B cell (primary cell): ENCODE results near the gene MPL. TPM values are rescaled to one million over a fixed set of nuclear protein-coding genes. Genes with fewer than 3 reads are reported as not detected.

Source experiments
- ATAC-seq: fragments of 200-7000 bp; cut with Tn5 transposase; one replicate; pipeline ENCODE4 v1.10.0; 2021; ENCODE audit warnings: low read depth, mild to moderate bottlenecking, moderate number of reproducible peaks, moderate library complexity
- CTCF ChIA-PET: fragments of 350-600 bp; sonication (Branson Sonifier 250); formaldehyde crosslinking; loops from one replicate; lab custom pipeline; 2021; ENCODE audit warnings: antibody characterized with exemption, inconsistent platforms; lab: Charles Lee
- POLR2A ChIA-PET: fragments of 350-600 bp; sonication (Branson Sonifier 250); formaldehyde crosslinking; loops from one replicate; lab custom pipeline; 2021; ENCODE audit warnings: antibody characterized with exemption; lab: Charles Lee
- DNase-seq: peaks from one replicate; pipeline ENCODE4 v3.0.0; 2013
- H2AFZ ChIP-seq: 2 replicates; pipeline ENCODE4 v1.6.1; 2012; ENCODE audit warnings: mild to moderate bottlenecking, low read depth, low read length; ENCODE audit not compliant: insufficient read depth, poor library complexity, severe bottlenecking
- H3K27ac ChIP-seq, 2 donors: 1 replicate in 1 of 2; 2 replicates in 1 of 2; pipeline ENCODE4 v1.5.1; 2012 to 2013; ENCODE audit warnings: low read length in 2 of 2, mild to moderate bottlenecking in 2 of 2, moderate library complexity in 1 of 2
- H3K27me3 ChIP-seq, 4 experiments: fragments of 200-600 bp in 1 of 4; sonication (generic) in 1 of 4; replicated peaks in 1 of 4; 1 replicate in 2 of 4; 2 replicates in 2 of 4; pipeline versions ENCODE4 v1.6.1 to v1.7.0; 2013 to 2016; ENCODE audit warnings: low read length in 3 of 4, mild to moderate bottlenecking in 2 of 4, mixed read lengths in 1 of 4, moderate library complexity in 1 of 4; ENCODE audit not compliant: insufficient read depth in 4 of 4, control insufficient read depth in 3 of 4; ENCODE audit errors: control extremely low read depth in 1 of 4
- H3K36me3 ChIP-seq, 2 experiments: replicated peaks in 1 of 2; 1 replicate in 1 of 2; 2 replicates in 1 of 2; pipeline versions ENCODE4 v1.6.1 to v1.7.1; 2013; ENCODE audit warnings: low read length in 1 of 2; ENCODE audit not compliant: insufficient read depth in 2 of 2, control insufficient read depth in 1 of 2; ENCODE audit errors: control extremely low read depth in 1 of 2, extremely low read depth in 1 of 2
- H3K4me1 ChIP-seq, 2 donors: fragments of 200-600 bp in 1 of 2; sonication (generic) in 1 of 2; 1 replicate in 1 of 2; 2 replicates in 1 of 2; pipeline versions ENCODE4 v1.5.1 to v1.6.1; 2013 to 2017; ENCODE audit warnings: low read length in 2 of 2; ENCODE audit not compliant: control insufficient read depth in 2 of 2, insufficient read depth in 2 of 2
- H3K4me2 ChIP-seq: replicated peaks from 2 replicates; pipeline ENCODE3; 2012; ENCODE audit warnings: mild to moderate bottlenecking, low read depth, low read length; ENCODE audit not compliant: poor library complexity, severe bottlenecking
- H3K4me3 ChIP-seq, 5 experiments: fragments of 200-600 bp in 1 of 5; sonication (generic) in 1 of 5; 1 replicate in 3 of 5; 2 replicates in 2 of 5; pipeline versions ENCODE4 v1.5.1 to v1.7.0; 2011 to 2016; ENCODE audit warnings: low read length in 4 of 5, mild to moderate bottlenecking in 4 of 5, low read depth in 2 of 5, control low read depth in 1 of 5, moderate library complexity in 1 of 5; ENCODE audit not compliant: insufficient read depth in 1 of 5; ENCODE audit errors: control extremely low read depth in 1 of 5, extremely low read depth in 1 of 5
- H3K79me2 ChIP-seq: fragments of 200-600 bp; sonication (generic); one replicate; pipeline ENCODE4 v1.6.0; 2016; ENCODE audit warnings: low read length; ENCODE audit not compliant: control insufficient read depth, insufficient read depth
- H3K9ac ChIP-seq: fragments of 200-600 bp; sonication (generic); 2 replicates; pipeline ENCODE4 v1.6.1; 2017; ENCODE audit warnings: mild to moderate bottlenecking, low read length, moderate library complexity
- H3K9me3 ChIP-seq, 3 donors: one replicate each; pipeline versions ENCODE4 v1.6.1 to v1.7.1; 2013; ENCODE audit warnings: low read length in 2 of 3; ENCODE audit not compliant: control insufficient read depth in 2 of 3, insufficient read depth in 1 of 3; ENCODE audit errors: control extremely low read depth in 1 of 3
- H4K20me1 ChIP-seq: 2 replicates; pipeline ENCODE4 v1.6.0; 2012; ENCODE audit warnings: mild to moderate bottlenecking, low read length; ENCODE audit not compliant: insufficient read depth, control insufficient read depth, poor library complexity, severe bottlenecking
- H3K27ac Mint-ChIP-seq: one replicate; pipeline ENCODE4 v1.8.0; 2021; ENCODE audit warnings: mixed read lengths
- H3K27me3 Mint-ChIP-seq: one replicate; pipeline ENCODE4 v1.8.0; 2021; ENCODE audit warnings: mixed read lengths
- H3K4me1 Mint-ChIP-seq: one replicate; pipeline ENCODE4 v1.8.0; 2021; ENCODE audit warnings: mixed read lengths
- H3K4me3 Mint-ChIP-seq: one replicate; pipeline ENCODE4 v1.8.0; 2021; ENCODE audit warnings: mixed read lengths
- H3K9me3 Mint-ChIP-seq: one replicate; pipeline ENCODE4 v1.8.0; 2022; ENCODE audit warnings: mixed read lengths; ENCODE audit not compliant: insufficient read depth
- CTCF ChIP-seq: fragments of 200-600 bp; IDR thresholded peaks from one replicate; pipeline ENCODE4 v1.8.0; 2022; ENCODE audit warnings: antibody characterized with exemption, mild to moderate bottlenecking
- EZH2 ChIP-seq: IDR thresholded peaks from 2 replicates; pipeline ENCODE4 v1.6.1; 2012; ENCODE audit warnings: borderline replicate concordance, low read depth, mild to moderate bottlenecking, moderate library complexity, low read length; ENCODE audit not compliant: insufficient read depth, poor library complexity, severe bottlenecking
- WGBS: methylation state at CpG from one replicate; pipeline ENCODE4 v1.1.5; 2013; ENCODE audit warnings: missing lambda C conversion rate; ENCODE audit not compliant: insufficient coverage; 5-methylcytosine and 5-hydroxymethylcytosine counted together
- intact Hi-C: fragments of 100-400 bp; cut with micrococcal nuclease; formaldehyde crosslinking; loops from one replicate; pipeline ENCODE4 v1.10.0; 2022
- polyA plus RNA-seq: library from polyadenylated mRNA; depleted of rRNA; stranded (reverse); fragments of >200 nt; gene quantifications from 2 replicates; pipeline ENCODE4 v1.2.3, GENCODE V29; 2012
- total RNA-seq, 2 donors: library from RNA; stranded (reverse); fragments of 120-200 nt in 1 of 2; gene quantifications; 1 replicate in 1 of 2; 2 replicates in 1 of 2; pipeline versions ENCODE4 v1.2.3 to v1.2.4, GENCODE V29; 2013 to 2022

The MPL gene
- total and polyA plus RNA-seq, 2 donors (not counting 1 experiment from before 2014, with no cell fraction given): not detected

- peaks cover 18% of the 10 kb centered on the region for H3K4me1 Mint-ChIP-seq
- Histone ChIP-seq H3K4me1 (peaks cover 9 to 15% of the 10 kb centered on the region in 2 donors), H3K9ac (no peak overlapping the region), H3K79me2 (peaks cover 5% of the 10 kb centered on the region), H3K27ac (no peak overlapping the region), H3K27me3 (no peaks in the 10 kb centered on the region), H2AFZ (no peak overlapping the region), H4K20me1 (no peaks in the 10 kb centered on the region), H3K9me3 (no peaks in the 10 kb centered on the region), H3K36me3 (no peaks in the 10 kb centered on the region), H3K4me3 (no peak overlapping the region), H3K4me2 (no peak overlapping the region)
- TF ChIP-seq EZH2: no peak
- no peak for TF ChIP-seq CTCF
- ChIA-PET POLR2A (interaction anchor here (1.0 kb wide), 1 partner anchor 115 kb away, joined by 3 read pairs; no protein-coding TSS in a partner anchor), CTCF (interaction anchor here (0.7 to 1.4 kb wide), 4 partner anchors 13 to 870 kb away, joined by 3 to 4 read pairs (median 3); no protein-coding TSS in a partner anchor)
- WGBS: no CpG with 5 or more reads among the region's 2 CpGs
- no peaks in the 10 kb centered on the region for H3K27me3 Mint-ChIP-seq
- H3K9me3 Mint-ChIP-seq: no peaks in the 10 kb centered on the region
- intact Hi-C loops: loop anchor here (5.0 kb wide), 2 partner anchors 508 to 698 kb away; partner anchors contain the start of genes PPIH and ZNF691
- H3K4me3 Mint-ChIP-seq: no peak overlapping the region
- no peak overlapping the region for H3K27ac Mint-ChIP-seq
- ATAC-seq: no peak
- DNase-seq: no peak
Measured at GRCh38 chr1:43354936-43355335, 17.3 kb downstream of the MPL start.

GRCh38 chr1:43357251-43357650 is 19.6 kb downstream of the MPL start:
- peaks cover 0 to 8% of the 10 kb centered on the region in 2 experiments for H3K36me3 ChIP-seq
- peaks cover 5% of the 10 kb centered on the region for H3K79me2 ChIP-seq
- Mint-ChIP-seq H3K27me3 (no peaks in the 10 kb centered on the region), H3K9me3 (no peaks in the 10 kb centered on the region), H3K4me3 (peak overlapping the region; percentile 10), H3K27ac (no peak overlapping the region), H3K4me1 (peaks cover 18% of the 10 kb centered on the region)
- no peak overlapping the region for H3K27ac ChIP-seq
- H3K4me3 ChIP-seq: no peak overlapping the region
- no peak overlapping the region for H3K9ac ChIP-seq
- ATAC-seq (no peak), DNase-seq (no peak)
- intact Hi-C loops: loop anchor here (5.0 kb wide), 2 partner anchors 510 to 700 kb away; partner anchors contain the start of genes PPIH and ZNF691
- no peak overlapping the region for H3K4me2 ChIP-seq
- H2AFZ ChIP-seq: no peak overlapping the region
- H3K4me1 ChIP-seq: peaks cover 9 to 15% of the 10 kb centered on the region in 2 donors
- TF ChIP-seq EZH2: no peak
- TF ChIP-seq CTCF: no peak
- H4K20me1 ChIP-seq: no peaks in the 10 kb centered on the region
- ChIA-PET POLR2A (interaction anchor here (0.8 to 3.5 kb wide), 2 partner anchors 10 to 185 kb away, joined by 5 to 34 read pairs; partner anchors contain the start of genes CFAP57, EBNA1BP2 and ELOVL1), CTCF (interaction anchor here (1.4 to 2.5 kb wide), 2 partner anchors 11 to 57 kb away, joined by 6 to 12 read pairs; partner anchors contain the start of gene ELOVL1)
- H3K9me3 ChIP-seq: no peaks in the 10 kb centered on the region
- H3K27me3 ChIP-seq: no peaks in the 10 kb centered on the region
- 100% methylated on average over 2 of the region's 4 CpGs for WGBS
